Coronary artery (tissue), 2 donors: ENCODE measurements around the gene SRBD1.

Experiments
- DNase-seq: peaks from one replicate; pipeline ENCODE4 v3.0.0-alpha.2; 2017; ENCODE audit warnings: low spot score
- H3K27ac ChIP-seq, 2 donors: fragments of 200-600 bp; sonication (generic); one replicate each; pipeline ENCODE4 v1.5.1; 2016 to 2019
- H3K4me3 ChIP-seq: fragments of 200-600 bp; sonication (generic); 2 replicates; pipeline ENCODE4 v1.5.1; 2016; ENCODE audit warnings: mild to moderate bottlenecking, moderate library complexity
- CTCF ChIP-seq: fragments of 200-600 bp; sonication (generic); IDR thresholded peaks from one replicate; pipeline ENCODE4 v1.5.1; 2019; ENCODE audit warnings: antibody characterized with exemption

SRBD1 gene

GRCh38 chr2:45617496-45617895, 6.4 kb upstream of the SRBD1 start:
- no peak for TF ChIP-seq CTCF
- Histone ChIP-seq H3K27ac (no peak overlapping the region), H3K4me3 (no peak overlapping the region)
- no peak for DNase-seq

GRCh38 chr2:45616658-45617411, 5.8 kb upstream of the SRBD1 start:
- no peak for DNase-seq
- TF ChIP-seq CTCF = no peak

GRCh38 chr2:45614871-45615415, 3.9 kb upstream of the SRBD1 start:
- Histone ChIP-seq H3K4me3 (no peak overlapping the region), H3K27ac (no peak overlapping the region)
- DNase-seq = no peak
- no peak for TF ChIP-seq CTCF

More at GRCh38 chr2:45616658-45617411, 5.8 kb upstream of the SRBD1 start:
- H3K4me3 ChIP-seq = no peak overlapping the region
- H3K27ac ChIP-seq = no peak overlapping the region

GRCh38 chr2:45614330-45614729, 3.3 kb upstream of the SRBD1 start:
- DNase-seq = no peak

GRCh38 chr2:45612731-45613130, 1.7 kb upstream of the SRBD1 start:
- no peak for TF ChIP-seq CTCF
- Histone ChIP-seq H3K4me3 (no peak overlapping the region), H3K27ac (no peak overlapping the region)
- no peak for DNase-seq

More at GRCh38 chr2:45614330-45614729, 3.3 kb upstream of the SRBD1 start:
- no peak overlapping the region for H3K4me3 ChIP-seq
- TF ChIP-seq CTCF = no peak
- peak overlapping the region in 1 of 2 donors; percentile 23 for H3K27ac ChIP-seq

- Histone ChIP-seq H3K27ac (no peak overlapping the region), H3K4me3 (no peak overlapping the region)
- no peak for TF ChIP-seq CTCF
- no peak for DNase-seq
These were observed 1.2 kb upstream of the SRBD1 start for GRCh38 chr2:45612285-45612684.
